NCI-H1417 treated with DMSO at 0.1 percent for 48 hours (cell line): ENCODE results near the gene SLC1A2.

Source experiments
- DNase-seq: peaks from one replicate; lab custom pipeline; 2025; lab: John Stamatoyannopoulos, UW

Gene SLC1A2

DNA sequence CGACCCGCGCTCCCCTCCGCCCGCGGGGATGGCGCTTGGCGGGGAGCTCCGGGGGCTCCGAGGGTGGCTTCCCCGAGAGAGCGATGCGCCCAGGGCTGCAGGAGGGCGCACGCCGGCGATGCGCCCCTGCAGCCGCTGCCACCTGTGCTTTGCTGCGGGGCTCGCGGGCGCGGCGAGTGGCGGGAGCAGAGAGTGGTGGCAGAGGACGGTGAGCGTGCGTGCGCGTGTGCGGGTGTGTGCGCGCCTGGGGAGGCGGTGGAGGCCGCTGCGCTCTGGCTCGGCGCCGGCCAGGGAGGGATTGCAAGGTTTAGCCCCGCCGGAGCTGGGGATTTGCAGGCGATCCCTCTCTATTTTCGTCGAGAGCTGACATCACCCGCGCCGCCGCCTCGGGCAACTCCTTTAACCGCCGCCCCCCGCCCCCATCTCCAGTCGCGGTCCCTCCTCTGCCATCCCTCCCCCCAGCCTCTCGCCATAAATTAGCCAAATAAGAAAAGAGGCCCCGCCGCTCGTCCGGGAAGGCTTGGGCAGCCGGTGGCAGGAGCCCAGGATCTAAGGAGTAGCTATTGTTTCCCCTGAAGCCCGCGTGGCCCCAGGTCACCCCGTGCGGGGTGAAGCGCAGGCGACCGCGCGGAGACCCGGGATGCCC is at the start of gene SLC1A2:
SLC1A2 (minus strand) TSS at position 375 of the 646 bp plus-strand sequence. CDS start 592 bp downstream, outside the sequence.
- no peak for DNase-seq

DNA sequence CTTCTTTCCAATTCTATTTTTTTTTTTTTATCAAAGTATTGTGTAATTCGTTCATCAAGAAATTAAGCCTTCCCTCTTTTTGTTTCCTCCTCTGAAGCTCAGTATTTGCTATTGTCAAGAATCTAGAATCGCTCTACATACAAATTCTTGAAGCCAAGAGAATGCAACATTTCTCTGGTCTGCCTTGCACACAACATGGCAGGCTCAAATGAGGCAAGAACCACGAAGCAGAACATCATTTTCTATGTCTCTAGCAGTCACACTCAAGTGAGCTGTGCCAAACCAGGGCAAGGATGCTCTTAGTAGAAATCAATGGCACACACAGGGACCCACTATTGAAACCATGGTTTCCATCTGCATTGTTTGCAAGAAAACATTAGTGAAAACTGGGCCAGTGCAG is 46.7 kb upstream of the SLC1A2 start:
- DNase-seq = no peak

DNA sequence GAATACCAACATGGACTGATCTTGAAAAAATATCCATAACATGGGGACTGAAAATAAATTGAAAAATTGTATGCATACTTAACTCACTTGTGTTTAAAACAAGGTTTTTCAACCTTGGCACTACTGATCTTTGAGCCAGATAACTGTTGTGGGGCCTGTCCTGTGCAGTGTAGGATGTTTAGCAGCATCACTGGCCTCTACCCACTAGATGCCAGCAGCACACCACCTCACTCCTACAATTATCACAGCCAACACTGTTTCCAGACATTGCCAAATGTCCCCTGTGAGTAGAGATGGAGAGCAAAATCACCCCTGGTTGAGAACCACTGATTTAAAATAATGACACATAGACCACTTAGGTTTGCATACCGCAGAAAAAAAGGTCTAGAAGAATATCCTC is 45.0 kb upstream of the SLC1A2 start:
- no peak for DNase-seq

DNA sequence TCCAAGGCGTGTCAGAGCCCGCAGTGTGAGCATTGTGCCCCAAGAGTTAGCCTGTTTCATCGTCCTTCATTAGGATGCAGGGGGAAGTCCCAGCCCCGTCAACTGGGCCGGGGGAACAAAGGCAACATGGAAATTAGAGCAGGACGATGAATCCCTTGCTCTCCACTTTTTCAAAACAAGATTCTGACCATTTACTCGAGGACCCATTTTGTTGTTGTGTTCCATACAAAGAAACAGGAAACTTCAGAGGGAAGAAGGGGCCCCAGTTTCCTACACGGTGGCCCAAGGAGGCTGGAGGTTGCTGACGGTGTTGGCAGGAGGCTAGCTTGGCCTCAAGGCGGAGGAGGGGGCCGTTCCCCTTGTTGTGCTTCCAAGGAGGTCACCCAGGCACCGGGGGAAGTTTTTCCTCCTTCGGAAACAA is 44.0 kb upstream of the SLC1A2 start:
- DNase-seq = no peak

DNA sequence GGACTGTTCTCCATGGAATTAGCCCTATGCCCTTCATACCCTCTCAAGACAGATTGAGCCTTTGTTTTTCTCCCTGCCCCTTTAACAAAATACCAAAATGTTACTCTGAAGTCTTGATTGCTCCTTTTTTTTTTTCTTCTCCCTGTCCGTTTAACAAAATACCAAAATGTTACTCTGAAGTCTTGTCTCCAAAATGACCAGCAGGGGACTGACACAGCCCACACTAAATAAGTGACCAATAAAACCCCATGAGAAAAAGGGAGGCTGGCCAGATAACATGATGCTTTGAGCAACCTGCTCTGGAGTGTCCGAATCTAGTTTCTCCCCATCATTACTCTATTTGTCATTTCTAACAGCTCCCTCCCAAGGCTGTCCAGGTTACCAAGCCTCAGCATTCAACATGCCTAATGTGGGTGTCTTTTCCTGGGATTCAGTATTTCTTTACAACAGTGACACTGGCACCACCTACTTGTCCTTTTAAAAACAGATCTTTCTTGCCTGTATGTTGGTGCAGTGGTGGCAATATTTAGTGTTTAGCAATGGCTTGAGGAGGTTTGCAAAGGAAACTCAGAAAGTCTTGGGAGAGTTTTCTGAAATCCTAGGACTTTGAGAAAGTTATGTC is 42.7 kb upstream of the SLC1A2 start:
- no peak for DNase-seq

DNA sequence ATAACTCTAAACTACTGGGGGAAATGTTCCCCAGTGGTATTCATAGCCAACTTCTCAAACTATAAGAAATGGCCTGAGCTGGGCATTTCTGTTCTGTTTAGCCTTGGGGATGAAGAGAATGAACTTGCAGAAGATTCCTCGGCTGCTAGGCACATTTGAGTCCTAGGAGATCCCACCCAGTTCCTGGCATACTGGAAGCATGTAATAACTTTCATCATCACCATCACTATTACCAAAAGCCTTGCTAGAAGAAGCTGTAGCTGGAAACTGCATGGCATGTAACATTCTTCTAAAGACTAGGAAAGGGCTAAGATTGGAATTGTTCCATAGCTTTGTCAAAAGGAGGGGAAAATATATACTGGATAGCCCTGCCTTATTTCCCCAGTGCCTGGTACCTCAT is 40.1 kb upstream of the SLC1A2 start:
- no peak for DNase-seq

DNA sequence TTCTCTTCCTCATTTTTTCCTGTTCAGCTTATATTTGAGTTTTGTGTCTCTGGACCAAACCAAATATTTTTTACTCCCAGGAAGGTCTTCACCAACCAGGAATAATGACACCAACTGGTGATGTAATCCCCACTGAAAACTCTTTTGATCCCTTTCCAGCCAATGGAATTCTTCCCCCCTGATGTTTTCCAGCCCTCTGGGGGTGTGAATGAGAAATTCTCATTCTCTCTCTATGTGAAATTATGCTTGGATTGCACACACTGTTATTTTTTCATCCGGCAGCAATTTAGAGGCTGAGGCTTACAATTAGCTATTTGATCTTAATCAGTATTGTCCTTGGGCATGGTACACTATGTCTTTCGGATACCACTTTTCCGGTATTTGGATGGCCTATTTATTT is 39.5 kb upstream of the SLC1A2 start:
- DNase-seq = no peak

DNA sequence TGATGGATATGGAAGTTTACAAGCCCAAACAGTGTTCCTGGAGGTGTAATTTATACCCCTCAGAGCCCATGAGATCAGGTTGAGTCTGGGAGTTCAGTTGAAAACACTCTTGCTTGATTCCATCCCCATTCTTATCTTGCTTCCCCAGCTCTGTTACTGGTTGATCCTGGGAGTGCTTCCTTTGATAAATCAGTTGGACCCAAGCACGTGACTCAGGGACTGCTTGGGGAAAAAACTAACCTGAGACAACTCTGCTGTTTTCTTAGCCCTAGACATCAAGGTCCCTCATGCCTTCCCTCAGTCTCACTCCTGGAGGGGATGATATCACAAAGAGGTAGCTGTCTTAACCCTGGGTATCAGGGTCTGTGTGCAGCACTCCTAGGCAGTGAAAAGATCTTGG is 35.0 kb upstream of the SLC1A2 start:
- DNase-seq = no peak

DNA sequence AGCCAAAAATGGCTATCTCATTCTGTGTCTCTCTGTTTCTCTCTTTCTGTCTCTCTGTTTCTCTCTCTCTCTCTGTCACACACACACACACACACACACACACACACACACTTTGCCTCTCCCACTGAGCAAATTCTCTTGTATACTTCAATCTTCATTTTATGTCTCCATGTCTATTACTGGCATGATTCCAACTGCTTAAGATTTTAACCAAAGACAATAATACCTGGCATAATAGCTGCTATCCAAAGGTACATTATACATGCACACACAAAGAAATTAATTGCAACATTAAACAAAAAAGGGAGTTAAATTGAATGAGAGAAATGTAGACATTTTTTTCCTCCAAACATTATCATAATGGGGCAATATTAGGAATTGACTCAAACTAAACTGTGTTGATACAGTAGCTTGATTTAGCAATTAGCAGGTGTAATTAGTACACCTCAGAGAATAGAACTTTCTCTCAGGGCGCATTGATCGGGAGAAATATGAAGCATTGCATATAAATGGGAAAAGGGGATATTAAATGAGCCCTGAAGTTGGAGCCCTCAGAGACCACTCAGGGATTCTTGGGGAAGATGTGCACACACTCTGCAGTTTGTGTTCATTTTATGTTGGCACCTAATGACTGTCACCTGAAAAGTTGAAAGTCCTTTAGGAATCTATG is 17.4 kb upstream of the SLC1A2 start:
- DNase-seq = no peak

DNA sequence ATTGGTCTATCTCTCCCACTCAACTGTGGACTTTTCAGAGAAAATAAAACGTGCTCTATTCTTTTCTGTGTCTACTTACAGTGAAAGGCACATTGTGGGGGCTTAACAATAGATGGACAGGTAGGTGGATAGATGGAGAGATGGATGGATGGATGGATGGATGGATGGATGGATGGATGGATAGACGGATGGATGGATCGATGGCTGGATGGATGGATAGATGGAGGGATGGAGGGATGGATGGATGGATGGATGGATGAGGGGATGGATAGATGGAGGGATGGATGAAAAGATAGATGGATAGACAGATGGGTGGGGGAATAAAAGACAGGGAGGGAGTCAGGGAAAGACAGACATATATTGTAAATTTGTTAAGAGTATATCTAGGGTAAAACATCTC is 14.2 kb upstream of the SLC1A2 start:
- DNase-seq = no peak

DNA sequence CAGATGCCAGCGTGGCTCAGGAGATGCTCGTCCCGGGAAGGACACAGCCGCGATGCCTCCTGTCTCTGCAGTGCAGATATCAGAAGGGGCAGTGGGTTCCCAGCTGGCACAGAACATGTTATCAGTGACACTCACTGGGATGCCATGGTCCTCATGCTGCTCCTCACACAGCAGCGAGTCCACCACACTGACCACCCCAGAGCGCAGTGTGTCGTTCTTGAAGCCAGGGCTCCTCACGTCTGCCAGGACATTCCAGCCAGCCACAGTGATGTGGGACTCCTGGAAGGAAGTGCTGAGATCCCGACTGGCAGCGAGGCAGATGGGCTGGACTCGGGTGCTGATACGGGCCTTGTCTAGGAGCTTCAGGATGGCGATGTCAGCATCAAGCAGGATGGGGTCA is 13.1 kb upstream of the SLC1A2 start:
- DNase-seq = no peak

DNA sequence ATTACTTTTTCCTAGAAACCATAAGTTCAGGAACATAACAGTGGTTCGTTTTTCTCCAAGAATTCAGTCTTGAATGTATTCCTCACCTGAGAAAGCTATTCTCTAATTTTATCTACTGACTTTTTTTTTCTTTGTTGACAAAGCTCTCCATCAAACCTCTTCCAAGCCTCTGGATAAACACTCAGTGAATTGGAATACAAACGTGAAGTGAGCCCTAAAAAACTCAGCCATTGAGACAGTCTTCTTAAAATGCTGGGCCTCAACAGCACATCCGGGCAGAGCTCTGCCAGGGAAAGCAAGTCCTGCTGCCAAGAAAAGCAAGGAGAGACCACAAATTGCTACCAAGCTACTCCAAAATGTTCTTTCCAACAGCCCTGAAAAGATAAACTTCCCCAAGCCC is 7.7 kb upstream of the SLC1A2 start:
- DNase-seq = no peak

DNA sequence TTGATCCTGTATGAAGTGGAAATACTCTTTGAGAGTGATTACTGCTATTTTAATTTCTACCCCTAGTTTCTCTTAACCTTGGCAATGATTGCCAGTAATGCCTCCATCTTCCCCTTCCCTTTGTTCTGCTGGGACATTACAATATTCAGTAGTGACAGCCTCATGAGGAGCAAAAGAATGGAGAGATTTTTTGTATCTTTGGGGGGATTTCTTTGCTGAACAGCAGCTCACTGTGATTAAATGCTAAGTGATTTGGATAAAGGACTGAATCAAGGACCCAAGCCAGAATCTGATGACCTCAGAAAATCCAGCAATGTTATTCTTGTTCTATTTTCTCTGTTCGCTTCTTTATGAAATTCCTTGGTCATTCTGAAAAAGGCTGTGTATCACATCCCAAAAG is 7.0 kb upstream of the SLC1A2 start:
- DNase-seq = no peak

DNA sequence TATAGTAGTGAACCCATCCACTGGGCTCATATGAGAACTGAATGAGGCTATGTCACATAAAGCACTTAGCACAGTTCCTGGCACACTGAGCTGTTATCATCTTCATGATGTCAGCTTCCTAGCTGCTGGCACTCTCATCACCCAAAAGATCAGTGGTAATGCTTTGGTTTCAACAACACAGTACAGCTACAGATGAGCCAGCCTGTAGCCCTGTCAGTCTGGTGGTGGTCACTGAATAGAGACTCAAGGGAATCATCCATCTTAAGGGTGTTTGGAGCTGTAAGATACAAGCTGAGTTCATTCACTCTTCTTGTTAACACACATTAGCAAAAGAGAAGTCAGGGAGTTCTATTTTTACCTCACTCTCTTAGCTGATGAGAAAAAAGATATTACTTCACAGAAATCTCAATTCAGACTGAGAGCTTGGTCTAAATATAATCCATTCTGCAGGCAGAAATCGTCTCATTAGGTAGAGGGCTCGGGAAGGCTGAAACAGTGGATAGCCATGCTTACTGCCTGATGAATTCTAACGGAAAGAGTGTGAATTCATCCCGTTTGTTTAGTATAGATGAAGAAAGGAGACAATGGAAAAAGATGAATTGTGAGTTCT is 6.3 kb upstream of the SLC1A2 start:
- DNase-seq = no peak

DNA sequence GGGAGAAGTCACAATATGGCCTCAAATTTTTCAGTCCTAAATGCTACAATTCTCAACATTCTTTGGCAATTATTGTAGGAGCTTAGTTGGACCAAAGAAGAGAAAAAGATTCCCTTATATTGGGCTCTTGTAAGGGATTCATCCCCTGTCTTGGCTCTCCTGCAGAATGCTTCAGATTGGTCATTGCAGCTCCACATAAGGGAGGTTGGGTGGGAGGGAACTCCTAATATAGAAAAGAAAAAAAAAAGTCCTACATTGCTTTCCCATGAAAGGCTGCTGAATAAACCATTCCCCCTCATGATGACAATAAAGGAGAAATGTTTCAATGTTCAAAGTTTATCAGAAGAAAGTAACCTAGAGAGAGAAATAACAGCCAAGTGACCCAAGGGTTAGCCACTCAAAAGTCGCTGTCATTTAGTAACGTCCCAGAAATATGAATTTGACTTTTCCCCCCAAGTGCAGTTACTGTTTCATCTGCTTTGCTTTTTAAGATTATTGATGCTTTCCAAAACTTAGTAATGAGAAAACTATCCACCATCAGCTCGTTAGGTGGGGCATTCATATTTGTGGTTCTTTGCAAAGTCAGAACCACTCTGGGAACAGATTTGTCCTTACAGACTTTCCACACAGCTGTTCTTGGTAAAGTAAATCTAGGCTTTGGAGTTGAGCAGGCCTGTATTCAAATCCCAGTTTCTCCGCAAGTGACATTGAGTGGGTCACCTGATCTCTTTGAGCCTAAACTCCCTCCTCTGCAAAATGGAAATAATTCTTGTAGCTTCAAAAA is 5.0 kb upstream of the SLC1A2 start:
- no peak for DNase-seq

DNA sequence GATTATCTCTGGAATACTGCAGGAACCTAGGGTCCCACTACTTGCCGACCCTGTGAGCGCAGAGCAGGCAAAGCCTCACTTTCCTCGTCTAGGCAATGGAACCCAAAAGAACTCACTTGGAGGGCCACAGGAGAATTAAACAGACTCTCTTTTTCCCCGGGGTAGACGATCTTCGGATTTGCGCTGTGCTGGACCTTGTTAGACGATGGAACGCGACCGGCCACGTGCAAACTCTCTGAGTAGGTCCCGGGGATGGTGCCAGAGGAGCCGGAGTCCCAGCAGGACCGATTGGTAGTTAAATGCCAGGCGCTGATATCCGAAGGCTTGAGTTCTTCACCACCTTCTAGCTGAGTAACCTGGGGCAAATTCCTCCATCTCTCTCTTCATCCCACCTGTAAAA is 1.0 kb upstream of the SLC1A2 start:
- DNase-seq = no peak

DNA sequence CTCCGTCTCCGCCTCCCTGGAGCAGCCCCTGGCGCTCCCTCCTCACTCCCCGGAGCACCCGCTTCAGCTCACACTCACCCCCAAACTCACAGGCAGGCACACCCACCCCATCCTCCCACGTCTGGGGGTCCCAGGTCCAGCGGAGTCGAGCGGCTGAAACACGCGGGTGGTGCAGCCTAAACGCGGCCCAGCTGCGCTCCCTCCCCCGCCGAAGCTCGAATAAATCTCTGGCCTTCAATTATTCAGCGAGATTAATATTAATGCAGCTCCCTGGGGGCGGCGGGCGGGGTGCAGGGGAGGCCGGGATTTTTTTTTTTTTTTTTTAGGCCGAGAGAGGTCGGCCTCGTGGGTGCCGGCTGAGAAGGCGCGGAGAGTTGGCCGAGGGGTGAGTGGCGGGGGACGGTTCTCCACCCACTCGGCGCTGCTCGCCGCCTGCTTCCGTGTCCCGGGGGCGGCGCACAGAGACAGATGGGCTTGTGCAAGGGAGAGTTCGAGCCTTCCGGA is 524 bp upstream of the SLC1A2 start:
- no peak for DNase-seq

DNA sequence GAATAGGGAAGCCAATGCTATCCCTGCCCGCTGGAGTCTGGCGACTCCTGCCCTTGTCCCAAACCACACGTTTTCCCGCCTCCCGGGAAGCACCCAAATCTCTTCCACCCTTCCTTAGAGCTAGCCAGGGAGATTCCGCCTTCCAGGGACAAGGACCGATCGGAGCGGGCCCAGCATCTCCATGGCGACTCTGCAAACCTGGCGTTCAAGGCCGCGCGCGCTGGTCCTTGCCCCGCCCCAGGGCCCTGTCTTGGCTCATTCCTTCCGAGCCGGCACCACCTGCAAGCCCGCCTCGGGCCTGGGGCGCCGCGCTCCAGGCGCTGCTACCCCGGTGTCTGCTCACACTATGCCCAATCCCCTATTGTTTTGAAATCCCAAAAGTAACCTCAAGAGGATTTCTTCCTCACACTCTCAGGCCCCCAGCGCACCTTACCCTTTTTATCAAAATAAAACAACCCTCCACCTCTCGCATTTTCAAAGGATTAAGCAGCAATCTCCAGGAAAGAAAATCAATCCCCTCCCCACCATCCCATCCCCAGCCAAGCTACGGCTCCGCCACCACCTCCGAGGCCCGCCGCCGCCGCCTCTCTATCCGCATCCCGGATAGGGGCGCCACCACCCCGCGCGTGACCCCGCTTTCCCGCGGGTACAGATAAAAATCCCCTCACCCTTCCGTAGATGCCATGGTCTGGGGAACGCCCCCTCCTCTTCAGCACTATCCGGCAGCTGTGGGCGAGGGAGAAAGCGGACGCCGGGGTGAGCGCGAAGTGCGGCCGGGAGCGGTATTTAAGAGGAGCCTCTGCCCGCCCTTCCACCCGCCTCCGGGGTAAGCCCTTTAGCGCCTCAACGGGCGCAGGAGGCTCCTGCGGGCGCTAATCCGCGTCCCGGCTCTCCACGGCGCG is 825 bp downstream of the SLC1A2 start:
- DNase-seq = no peak

DNA sequence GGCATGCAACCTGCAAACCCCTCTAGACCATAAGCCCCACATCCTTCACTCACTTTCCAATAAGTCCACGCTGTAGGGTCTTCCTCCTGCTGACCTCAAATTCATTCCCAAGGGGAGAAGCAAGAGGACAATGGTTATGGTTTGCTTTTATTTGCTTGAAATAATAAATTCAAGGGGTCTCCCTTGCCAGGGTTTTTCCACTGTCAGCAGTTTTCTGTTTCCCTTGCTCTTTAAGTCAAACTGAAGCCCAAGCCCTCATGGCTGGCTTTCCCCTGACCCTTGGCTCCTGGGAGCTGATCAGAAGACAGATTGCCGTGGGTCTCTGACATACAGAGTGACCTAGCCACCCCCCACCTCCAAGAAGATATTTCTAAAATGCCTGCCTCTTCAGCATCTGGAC is 3.9 kb downstream of the SLC1A2 start:
- no peak for DNase-seq

DNA sequence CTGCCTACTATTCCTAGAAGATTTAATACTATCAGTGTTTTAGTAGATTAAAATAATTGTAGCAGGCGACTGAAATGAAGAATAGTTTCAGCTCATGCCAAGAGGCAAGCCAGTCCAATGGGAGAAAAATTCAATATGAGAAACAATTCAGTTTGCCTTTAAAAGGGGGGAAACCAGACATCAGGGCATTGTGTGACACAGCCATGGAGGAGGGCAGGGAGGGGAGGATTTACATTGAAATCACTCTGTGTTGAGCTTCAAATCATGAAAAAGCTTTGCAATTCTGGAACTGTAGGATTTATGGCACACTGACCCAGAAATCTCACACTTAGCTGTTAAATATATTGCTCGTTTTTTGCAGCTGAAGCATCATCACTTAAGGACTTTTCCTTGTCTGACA is 4.6 kb downstream of the SLC1A2 start:
- no peak for DNase-seq

DNA sequence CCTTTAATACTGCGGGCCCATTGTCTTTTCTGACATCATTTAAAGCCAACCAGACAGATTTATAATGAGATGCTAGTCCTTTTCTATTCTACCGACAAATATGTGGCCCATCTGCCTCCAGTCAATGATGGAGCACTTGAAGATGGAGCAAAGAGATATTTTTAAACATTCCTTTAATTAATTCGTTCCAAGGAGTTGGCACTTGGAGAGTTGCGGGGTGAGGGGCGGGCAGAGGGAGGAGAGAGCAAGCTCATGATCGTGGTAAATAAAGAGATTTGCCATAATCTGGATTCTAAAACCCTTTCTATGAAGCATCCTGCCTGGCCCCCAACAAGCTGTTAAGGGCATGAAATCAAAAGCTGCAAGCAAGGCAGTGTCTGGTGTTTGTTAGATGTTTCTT is 5.0 kb downstream of the SLC1A2 start:
- no peak for DNase-seq
